HEK293T (cell line): Measurements from ENCODE around the gene BICD1.

Experiments used
- CTCF ChIA-PET: fragments of 350-600 bp; formaldehyde crosslinking; extraction: SDS; loops from one replicate; lab custom pipeline; 2021; ENCODE audit warnings: antibody characterized with exemption, inconsistent platforms; lab: Yijun Ruan, JAX
- POLR2A ChIA-PET: fragments of 350-600 bp; formaldehyde crosslinking; extraction: SDS; loops from one replicate; lab custom pipeline; 2020; ENCODE audit warnings: antibody characterized with exemption, inconsistent platforms; lab: Yijun Ruan, JAX
- DNase-seq: peaks from one replicate; pipeline ENCODE4 v3.0.0; 2012; ENCODE audit warnings: mixed read lengths; ENCODE audit errors: extremely low spot score
- ARNT ChIP-seq: fragments of 450-650 bp; IDR thresholded peaks from 2 replicates; pipeline ENCODE4 v1.6.1; 2017; ENCODE audit warnings: mild to moderate bottlenecking
- BHLHE40 ChIP-seq: fragments of 450-650 bp; IDR thresholded peaks from 2 replicates; pipeline ENCODE4 v1.6.1; 2016; ENCODE audit warnings: mild to moderate bottlenecking, moderate library complexity, borderline replicate concordance
- CTBP1 ChIP-seq: fragments of 450-650 bp; IDR thresholded peaks from 2 replicates; pipeline ENCODE4 v1.6.1; 2016; ENCODE audit warnings: borderline replicate concordance
- ELF4 ChIP-seq: fragments of 450-650 bp; IDR thresholded peaks from 2 replicates; pipeline ENCODE4 v1.6.1; 2017; ENCODE audit warnings: antibody characterized with exemption
- FOXA1 ChIP-seq: fragments of 450-650 bp; IDR thresholded peaks from 2 replicates; pipeline ENCODE4 v1.6.1; 2016; ENCODE audit warnings: mild to moderate bottlenecking
- FOXK2 ChIP-seq: fragments of 450-650 bp; IDR thresholded peaks from 2 replicates; pipeline ENCODE4 v1.6.1; 2016; ENCODE audit warnings: mild to moderate bottlenecking
- FOXM1 ChIP-seq: fragments of 450-650 bp; IDR thresholded peaks from 2 replicates; pipeline ENCODE4 v1.6.1; 2017; ENCODE audit warnings: mild to moderate bottlenecking, borderline replicate concordance
- HDGF ChIP-seq: fragments of 450-650 bp; IDR thresholded peaks from 2 replicates; pipeline ENCODE4 v1.6.1; 2017; ENCODE audit warnings: antibody characterized with exemption, borderline replicate concordance
- L3MBTL2 ChIP-seq: fragments of 450-650 bp; conservative IDR thresholded peaks from 2 replicates; pipeline ENCODE4 v1.6.1; 2016; ENCODE audit warnings: mild to moderate bottlenecking
- LEF1 ChIP-seq: fragments of 450-650 bp; IDR thresholded peaks from 2 replicates; pipeline ENCODE4 v1.6.1; 2017; ENCODE audit warnings: mild to moderate bottlenecking, borderline replicate concordance
- NFRKB ChIP-seq: fragments of 450-650 bp; IDR thresholded peaks from 2 replicates; pipeline ENCODE4 v1.6.1; 2016; ENCODE audit warnings: mild to moderate bottlenecking, moderate library complexity
- PKNOX1 ChIP-seq: fragments of 450-650 bp; IDR thresholded peaks from 2 replicates; pipeline ENCODE4 v1.6.1; 2016
- SP1 ChIP-seq: fragments of 450-650 bp; IDR thresholded peaks from 2 replicates; pipeline ENCODE4 v1.6.1; 2017
- SUZ12 ChIP-seq: fragments of 450-650 bp; IDR thresholded peaks from 2 replicates; pipeline ENCODE4 v1.6.1; 2016; ENCODE audit warnings: mild to moderate bottlenecking
- TARDBP ChIP-seq: fragments of 450-650 bp; IDR thresholded peaks from 2 replicates; pipeline ENCODE4 v1.6.1; 2016
- ZNF384 ChIP-seq: fragments of 450-650 bp; IDR thresholded peaks from 2 replicates; pipeline ENCODE4 v1.6.1; 2016

BICD1 gene

GRCh38 chr12:32161058-32161457 is 54.4 kb downstream of the BICD1 start:
- POLR2A ChIA-PET = no interaction called here
- DNase-seq = no peak
- CTCF ChIA-PET = no interaction called here
- no peak for TF ChIP-seq PKNOX1
- TF ChIP-seq L3MBTL2 = no peak
- TF ChIP-seq FOXM1 = no peak
- TF ChIP-seq FOXA1 = no peak
- no peak for TF ChIP-seq TARDBP
- TF ChIP-seq ELF4 = no peak
- TF ChIP-seq ZNF384 = no peak
- TF ChIP-seq FOXK2 = no peak
- TF ChIP-seq CTBP1 = no peak

DNA sequence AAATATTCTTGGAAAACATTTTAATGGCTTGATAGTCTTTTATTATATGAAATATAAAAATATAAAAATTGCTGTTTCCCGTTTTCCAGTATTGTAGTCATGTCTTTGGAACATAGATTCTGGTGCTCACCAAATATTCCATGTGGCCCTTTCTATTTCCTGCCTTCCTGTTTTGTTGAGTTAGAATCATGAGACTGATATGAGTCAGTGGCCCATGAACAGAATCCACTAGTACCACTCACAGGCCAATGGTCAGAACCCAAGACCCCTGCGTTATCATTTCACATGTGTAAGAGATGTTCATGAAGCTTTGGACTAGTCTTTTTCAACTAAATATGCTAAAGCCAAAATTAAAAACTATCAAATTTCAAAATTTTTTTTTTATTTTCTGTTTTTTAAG is 56.9 kb downstream of the BICD1 start:
- ChIA-PET POLR2A (no interaction called here), CTCF (no interaction called here)
- TF ChIP-seq FOXA1 (no peak), TARDBP (no peak), PKNOX1 (no peak), LEF1 (no peak), SP1 (no peak), ARNT (no peak), NFRKB (no peak), FOXK2 (no peak), SUZ12 (no peak), ZNF384 (no peak), BHLHE40 (no peak), HDGF (no peak), CTBP1 (no peak), ELF4 (no peak), L3MBTL2 (no peak), FOXM1 (no peak)
- DNase-seq = no peak

GRCh38 chr12:32166510-32166909 is 59.9 kb downstream of the BICD1 start:
- ChIA-PET CTCF (no interaction called here), POLR2A (no interaction called here)
- TF ChIP-seq PKNOX1 = no peak
- TF ChIP-seq SP1 = no peak
- TF ChIP-seq FOXA1 = no peak
- TF ChIP-seq HDGF = no peak
- TF ChIP-seq BHLHE40 = no peak
- no peak for TF ChIP-seq ELF4
- no peak for DNase-seq

DNA sequence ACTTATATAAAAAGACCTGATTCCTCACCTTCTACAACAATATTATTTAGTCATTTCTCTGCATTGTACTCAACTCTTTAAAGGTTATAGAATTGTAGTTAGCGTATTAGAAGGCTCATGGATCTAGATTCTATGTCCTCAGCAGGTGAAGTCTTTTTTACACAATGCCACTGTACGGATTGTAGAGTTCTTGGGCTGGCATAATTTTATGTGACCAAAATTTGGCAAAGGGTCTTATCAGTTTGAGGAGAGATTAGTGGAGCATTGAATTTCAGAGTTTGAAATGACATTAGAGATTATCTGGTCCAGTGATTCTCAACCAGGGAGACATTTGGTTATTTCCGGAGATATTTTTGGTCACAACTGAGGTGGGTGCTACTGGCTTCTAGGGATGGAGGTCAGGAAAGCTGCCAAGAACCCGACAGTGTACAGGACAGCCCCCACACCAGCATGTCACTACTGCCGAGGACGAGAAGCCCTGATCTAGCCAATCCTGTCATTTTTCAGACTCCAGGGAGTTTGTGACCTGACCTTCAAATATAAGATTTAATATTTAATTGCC is 63.9 kb downstream of the BICD1 start:
- no peak for DNase-seq
- no peak for TF ChIP-seq NFRKB
- no peak for TF ChIP-seq LEF1
- no peak for TF ChIP-seq ARNT
- TF ChIP-seq ZNF384 = no peak
- no peak for TF ChIP-seq ELF4
- no peak for TF ChIP-seq BHLHE40
- no peak for TF ChIP-seq SUZ12
- no peak for TF ChIP-seq FOXA1
- no peak for TF ChIP-seq HDGF
- TF ChIP-seq SP1 = no peak
- TF ChIP-seq FOXM1 = no peak
- TF ChIP-seq PKNOX1 = no peak
- TF ChIP-seq TARDBP = no peak
- TF ChIP-seq FOXK2 = no peak
- TF ChIP-seq L3MBTL2 = no peak
- no peak for TF ChIP-seq CTBP1
- ChIA-PET POLR2A (no interaction called here), CTCF (no interaction called here)

DNA sequence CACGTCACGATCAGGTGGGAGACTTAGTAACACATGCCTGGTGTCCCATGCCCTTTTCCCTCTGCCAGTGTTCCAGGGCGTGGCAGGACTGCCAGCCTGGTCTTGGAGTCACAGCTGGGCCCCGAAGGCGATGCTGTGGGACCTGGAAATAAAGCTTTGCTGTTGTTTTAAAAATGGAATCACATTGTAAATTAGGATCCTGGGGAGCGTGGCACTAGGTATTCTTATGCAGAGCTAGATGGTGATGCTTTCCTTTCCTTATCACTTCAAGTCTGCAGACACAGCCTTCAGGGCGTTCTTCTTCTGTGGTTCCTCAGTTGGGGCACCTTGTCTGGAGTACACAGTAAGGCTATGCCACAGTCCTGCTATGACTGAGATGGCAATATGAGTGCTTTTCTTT is 64.6 kb downstream of the BICD1 start:
- POLR2A ChIA-PET = no interaction called here
- CTCF ChIA-PET = no interaction called here
- DNase-seq = no peak
- TF ChIP-seq HDGF (no peak), FOXK2 (no peak), ZNF384 (no peak), SP1 (no peak), SUZ12 (no peak), BHLHE40 (no peak), L3MBTL2 (no peak), CTBP1 (no peak), TARDBP (no peak), PKNOX1 (no peak), ELF4 (no peak), LEF1 (no peak), FOXM1 (no peak), NFRKB (no peak), FOXA1 (no peak), ARNT (no peak)
